HG03108 (cell line): ENCODE results near the gene PTGR1.

Experiments used
- ATAC-seq: cut with Tn5 transposase; IDR thresholded peaks from one replicate; pipeline ENCODE4 v1.9.1; 2021; ENCODE audit warnings: moderate library complexity; ENCODE audit not compliant: unreplicated experiment

Gene PTGR1

GRCh38 chr9:111548623-111549022 lies 50.8 kb downstream of the PTGR1 start:
- no peak for ATAC-seq

DNA sequence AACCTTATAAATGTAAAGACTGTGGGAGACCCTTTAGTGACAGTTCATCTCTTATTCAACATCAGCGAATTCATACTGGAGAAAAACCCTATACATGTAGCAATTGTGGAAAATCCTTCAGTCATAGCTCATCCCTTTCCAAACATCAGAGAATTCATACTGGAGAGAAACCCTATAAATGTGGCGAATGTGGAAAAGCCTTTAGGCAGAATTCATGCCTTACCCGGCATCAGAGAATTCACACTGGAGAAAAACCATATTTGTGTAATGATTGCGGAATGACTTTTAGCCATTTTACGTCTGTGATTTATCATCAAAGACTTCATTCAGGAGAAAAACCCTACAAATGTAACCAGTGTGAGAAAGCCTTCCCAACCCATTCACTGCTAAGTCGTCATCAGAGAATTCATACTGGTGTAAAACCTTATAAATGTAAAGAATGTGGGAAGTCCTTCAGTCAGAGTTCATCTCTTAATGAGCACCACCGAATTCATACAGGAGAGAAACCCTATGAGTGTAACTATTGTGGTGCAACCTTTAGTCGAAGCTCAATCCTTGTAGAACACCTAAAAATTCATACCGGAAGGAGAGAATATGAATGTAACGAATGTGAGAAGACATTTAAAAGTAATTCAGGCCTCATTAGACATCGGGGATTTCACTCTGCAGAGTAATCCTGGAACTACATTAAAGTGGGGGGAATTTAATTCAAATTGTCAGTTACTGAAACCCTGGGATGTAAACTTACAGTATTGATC lies 56.8 kb downstream of the PTGR1 start:
- ATAC-seq: no peak

GRCh38 chr9:111533099-111533790 lies 66.2 kb downstream of the PTGR1 start:
- no peak for ATAC-seq

DNA sequence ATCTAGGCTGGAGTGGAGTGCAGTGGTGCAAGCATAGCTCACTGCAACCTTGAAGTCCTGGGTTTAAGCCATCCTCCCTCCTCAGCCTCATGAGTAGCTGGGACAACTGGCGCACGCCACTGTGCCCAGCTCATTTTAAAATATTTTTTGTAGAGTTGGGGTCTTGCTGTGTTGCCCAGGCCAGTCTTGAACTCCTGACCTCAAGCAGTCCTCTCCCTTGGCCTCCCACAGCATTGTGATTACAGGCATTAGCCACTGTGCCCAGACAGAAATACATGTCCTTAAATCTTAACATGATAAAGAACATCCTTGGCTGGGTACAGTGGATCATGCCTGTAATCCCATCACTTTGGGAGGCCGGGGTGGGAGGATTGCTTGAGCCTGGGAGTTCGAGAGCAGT lies 67.7 kb downstream of the PTGR1 start:
- no peak for ATAC-seq

DNA sequence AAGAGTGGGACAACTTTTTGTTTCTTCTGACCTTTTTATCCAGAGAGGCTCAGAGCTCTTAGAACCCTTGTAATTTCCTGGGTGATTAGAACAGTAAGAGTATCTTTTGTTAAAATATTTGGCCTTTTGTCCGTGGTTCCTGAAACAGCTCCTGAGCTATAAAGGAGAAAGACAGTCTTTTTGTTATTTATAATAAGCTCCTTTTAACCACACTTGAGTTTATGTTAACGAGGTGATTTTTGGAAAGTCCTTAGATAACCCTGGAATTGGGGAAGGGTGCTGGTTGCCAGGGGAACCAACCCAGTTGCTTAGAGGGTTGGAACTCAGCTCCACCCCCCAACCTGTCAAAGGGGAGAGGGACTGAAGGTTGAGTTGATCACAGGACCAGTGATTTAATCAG lies 69.7 kb downstream of the PTGR1 start:
- no peak for ATAC-seq

GRCh38 chr9:111527347-111527746 lies 72.1 kb downstream of the PTGR1 start:
- ATAC-seq: no peak

DNA sequence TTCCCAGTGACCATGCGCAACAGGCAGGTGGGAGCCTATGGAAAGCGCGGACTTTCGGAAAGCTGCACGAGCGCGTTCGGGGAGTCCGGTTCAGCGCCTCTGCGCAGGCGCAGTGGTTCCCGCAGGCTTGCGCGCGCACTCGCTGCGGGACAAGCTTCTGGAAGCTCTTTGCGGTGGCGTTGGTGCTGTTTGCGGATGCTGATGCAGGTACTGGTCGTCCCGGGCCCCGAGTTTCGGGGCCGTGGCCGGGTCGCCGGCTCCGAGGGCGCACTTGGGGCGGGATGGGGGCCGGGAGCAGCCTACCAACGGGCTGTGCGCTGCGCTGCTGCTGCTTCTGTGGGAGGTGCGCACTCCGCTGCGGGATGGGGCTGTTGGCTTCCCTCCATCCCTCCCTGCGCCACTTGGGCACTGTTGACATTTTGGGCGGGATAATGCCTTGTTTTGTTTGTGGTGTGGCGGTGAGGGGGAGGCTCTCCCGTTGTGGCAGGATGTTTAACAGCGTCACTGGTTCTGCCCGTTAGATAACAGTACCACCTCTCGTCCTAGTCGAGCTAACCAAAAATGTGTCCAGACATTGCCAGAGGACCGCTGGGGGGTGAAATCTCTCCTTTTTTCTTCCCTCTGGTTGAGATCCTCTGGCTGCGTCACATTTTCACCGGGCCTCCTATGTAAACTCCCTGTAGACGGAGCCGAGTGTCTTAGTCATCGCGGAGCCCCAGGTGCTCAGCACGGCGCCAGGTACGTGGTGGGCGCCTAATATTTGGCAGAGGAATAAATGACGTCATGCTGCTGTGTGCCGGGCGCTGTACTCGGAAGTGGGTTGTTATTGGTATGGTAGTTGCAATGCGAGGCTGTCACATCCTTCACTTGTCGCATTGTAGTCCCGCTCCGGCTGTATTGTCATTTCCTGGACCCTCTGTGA lies 74.1 kb downstream of the PTGR1 start, which contains the start of gene ZNF483:
TSS of gene ZNF483 (plus strand) at position 124 of the 922 bp plus-strand sequence. CDS start 2,217 bp downstream, outside the sequence.
- ATAC-seq: no peak

DNA sequence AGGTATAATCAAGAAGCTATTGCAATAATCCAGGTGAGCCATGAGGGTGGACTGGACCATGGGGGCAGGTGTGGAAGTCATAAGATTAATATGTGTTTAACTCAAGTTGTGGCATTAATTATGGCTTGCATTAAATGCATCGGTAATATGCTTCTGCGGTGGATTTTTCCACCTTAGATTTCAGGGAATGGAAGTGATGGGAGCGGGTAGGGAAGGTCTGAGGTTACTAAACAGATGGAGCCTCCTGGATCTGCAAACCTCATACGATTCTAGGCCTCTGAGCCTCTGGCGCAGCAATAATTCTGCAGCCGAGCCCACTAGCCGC lies 74.8 kb downstream of the PTGR1 start:
- no peak for ATAC-seq

- no peak for ATAC-seq
These were observed 83.4 kb downstream of the PTGR1 start for GRCh38 chr9:111516061-111516465.

GRCh38 chr9:111514967-111515366 lies 84.5 kb downstream of the PTGR1 start:
- ATAC-seq: no peak
